NT2/D1 (cell line): Measurements from ENCODE around the gene ASCL4.
"Not testable (repeated sequence)": the region's sequence is repeated elsewhere in the genome, so short reads cannot be mapped to it uniquely, and the experiment has no call there.

Source experiments
- DNase-seq: peaks from one replicate; pipeline ENCODE4 v3.0.0-alpha.2; 2011; ENCODE audit warnings: low read depth, low spot score
- H3K27me3 ChIP-seq: 2 replicates; pipeline ENCODE4 v1.6.0; 2011; ENCODE audit warnings: mild to moderate bottlenecking; ENCODE audit not compliant: insufficient read length, insufficient read depth
- H3K36me3 ChIP-seq: 2 replicates; pipeline ENCODE4 v1.6.1; 2011; ENCODE audit warnings: mild to moderate bottlenecking, low read length, mixed read lengths; ENCODE audit not compliant: insufficient read depth, insufficient read length
- H3K4me1 ChIP-seq: 2 replicates; pipeline ENCODE4 v1.5.1; 2011; ENCODE audit not compliant: insufficient read depth, insufficient read length
- H3K4me3 ChIP-seq: 2 replicates; pipeline ENCODE4 v1.5.1; 2011; ENCODE audit warnings: low read depth; ENCODE audit not compliant: insufficient read length
- H3K9ac ChIP-seq: 2 replicates; pipeline ENCODE4 v1.6.0; 2011; ENCODE audit warnings: low read depth; ENCODE audit not compliant: insufficient read length
- H3K9me3 ChIP-seq: 2 replicates; pipeline ENCODE4 v1.5.1; 2011; ENCODE audit warnings: mild to moderate bottlenecking, low read length; ENCODE audit not compliant: insufficient read depth
- SUZ12 ChIP-seq: IDR thresholded peaks from 2 replicates; pipeline ENCODE4 v1.6.1; 2011; ENCODE audit not compliant: insufficient read length, insufficient read depth; ENCODE audit errors: extremely low read depth
- YY1 ChIP-seq: IDR thresholded peaks from 2 replicates; pipeline ENCODE4 v1.6.1; 2011; ENCODE audit not compliant: insufficient read length, insufficient read depth
- ZNF274 ChIP-seq: IDR thresholded peaks from 2 replicates; pipeline ENCODE4 v1.6.1; 2011; ENCODE audit warnings: mild to moderate bottlenecking, low read depth, low read length

Gene ASCL4, protein sequence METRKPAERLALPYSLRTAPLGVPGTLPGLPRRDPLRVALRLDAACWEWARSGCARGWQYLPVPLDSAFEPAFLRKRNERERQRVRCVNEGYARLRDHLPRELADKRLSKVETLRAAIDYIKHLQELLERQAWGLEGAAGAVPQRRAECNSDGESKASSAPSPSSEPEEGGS

DNA sequence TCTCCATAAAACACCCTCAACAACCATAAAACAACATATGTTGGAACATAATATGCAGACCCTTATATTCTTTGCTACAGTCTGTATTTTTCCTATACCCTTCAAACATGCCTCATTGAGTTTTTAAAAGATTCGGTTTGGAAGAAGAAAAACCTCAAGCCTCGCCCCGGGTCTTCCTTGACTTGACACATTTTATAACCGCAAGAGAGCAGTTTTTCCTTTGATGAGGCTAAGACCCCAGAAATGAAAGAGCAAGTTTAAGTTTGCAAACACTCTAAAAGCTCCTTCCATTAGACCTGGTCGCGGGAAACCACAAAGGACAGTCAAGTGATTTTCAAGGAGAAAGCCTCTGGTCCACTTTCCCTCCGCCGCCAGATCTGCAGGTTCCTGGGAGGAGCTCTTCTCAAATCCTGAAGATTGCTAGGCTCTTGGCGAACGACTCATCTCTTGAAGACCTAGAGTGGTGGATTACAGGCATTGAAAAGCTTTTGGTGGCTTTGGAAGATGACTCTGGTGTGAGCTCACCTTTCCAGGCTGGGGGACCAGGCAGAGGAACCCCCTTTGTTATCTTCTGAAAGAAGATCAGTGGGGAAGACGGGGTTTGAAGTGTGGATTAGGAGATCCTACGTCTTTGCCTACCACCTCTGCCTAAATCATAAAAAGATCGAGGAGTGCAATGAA lies at the start of gene ASCL4:
Gene ASCL4 (plus strand): TSS at position 356 of the 681 bp plus-strand sequence. CDS start 515 bp downstream, outside the sequence.
- Histone ChIP-seq H3K9me3 (no peaks in the 10 kb centered on the region), H3K9ac (peak within 1 kb of the TSS; percentile 61), H3K36me3 (no peaks in the 10 kb centered on the region), H3K4me1 (no peaks in the 10 kb centered on the region), H3K4me3 (peak within 1 kb of the TSS; percentile 50), H3K27me3 (peaks cover 61% of the 10 kb centered on the region)
- no peak for DNase-seq
- no peak for TF ChIP-seq ZNF274
- TF ChIP-seq YY1 = no peak
- TF ChIP-seq SUZ12 = no peak

DNA sequence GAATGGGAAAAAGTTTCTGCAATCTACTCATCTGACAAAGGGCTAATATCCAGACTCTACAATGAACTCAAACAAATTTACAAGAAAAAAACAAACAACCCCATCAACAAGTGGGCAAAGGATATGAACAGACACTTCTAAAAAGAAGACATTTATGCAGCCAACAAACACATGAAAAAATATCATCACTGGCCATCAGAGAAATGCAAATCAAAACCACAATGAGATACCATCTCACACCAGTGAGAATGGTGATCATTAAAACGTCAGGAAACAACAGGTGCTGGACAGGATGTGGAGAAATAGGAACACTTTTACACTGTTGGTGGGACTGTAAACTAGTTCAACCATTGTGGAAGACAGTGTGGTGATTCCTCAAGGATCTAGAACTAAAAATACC lies 47.2 kb upstream of the ASCL4 start:
- not testable (repeated sequence) for H3K4me1 ChIP-seq, H3K9ac ChIP-seq, H3K4me3 ChIP-seq, H3K9me3 ChIP-seq, DNase-seq, H3K27me3 ChIP-seq, H3K36me3 ChIP-seq

DNA sequence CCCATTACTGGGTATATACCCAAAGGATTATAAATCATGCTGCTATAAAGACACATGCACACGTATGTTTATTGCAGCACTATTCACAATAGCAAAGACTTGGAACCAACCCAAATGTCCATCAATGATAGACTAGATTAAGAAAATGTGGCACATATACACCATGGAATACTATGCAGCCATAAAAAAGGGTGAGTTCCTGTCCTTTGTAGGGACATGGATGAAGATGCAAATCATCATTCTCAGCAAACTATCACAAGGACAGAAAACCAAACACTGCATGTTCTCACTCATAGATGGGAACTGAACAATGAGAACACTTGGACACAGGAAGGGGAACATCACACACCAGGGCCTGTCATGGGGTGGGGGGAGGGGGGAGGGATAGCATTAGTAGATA lies 46.8 kb upstream of the ASCL4 start:
- H3K27me3 ChIP-seq, H3K9ac ChIP-seq, H3K9me3 ChIP-seq, DNase-seq, H3K36me3 ChIP-seq, H3K4me3 ChIP-seq, H3K4me1 ChIP-seq: not testable (repeated sequence)

DNA sequence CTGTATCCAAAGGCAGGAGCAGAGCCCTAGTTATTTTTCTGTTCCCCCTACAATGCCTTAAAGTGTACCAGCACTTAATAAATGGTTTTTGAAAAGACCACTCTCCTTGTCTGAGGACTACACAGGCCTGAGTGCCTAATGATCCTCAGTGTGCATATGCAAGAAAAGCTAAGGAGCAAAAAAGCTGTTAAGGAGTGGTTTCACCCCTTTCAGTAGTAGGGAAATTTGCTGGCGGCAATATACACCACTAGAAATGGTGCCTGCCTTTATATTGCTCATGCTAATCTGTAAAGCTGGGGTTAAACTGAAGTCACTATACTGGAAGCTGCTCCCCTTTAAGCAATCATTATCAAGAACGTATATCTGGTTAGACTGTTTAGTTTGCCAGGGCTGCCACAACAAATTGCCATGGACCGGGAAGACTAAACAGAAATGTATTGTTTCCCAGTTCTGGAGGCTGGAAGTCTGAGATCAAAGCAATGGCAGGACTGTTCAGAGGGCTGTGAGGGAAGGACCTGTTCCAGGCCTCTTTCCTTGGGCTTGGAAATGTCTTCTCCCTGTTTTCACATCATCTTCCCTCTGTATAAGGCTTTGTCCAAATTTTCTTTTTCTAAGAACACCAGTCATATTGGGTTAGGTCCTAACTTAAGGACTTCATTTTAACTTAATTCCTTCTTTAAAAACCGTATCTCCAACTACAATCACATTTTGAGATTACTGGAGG lies 43.7 kb upstream of the ASCL4 start:
- H3K4me1 ChIP-seq = no peaks in the 10 kb centered on the region
- H3K9ac ChIP-seq = no peak overlapping the region
- H3K27me3 ChIP-seq = no peaks in the 10 kb centered on the region
- TF ChIP-seq YY1 (no peak), ZNF274 (no peak), SUZ12 (no peak)
- no peaks in the 10 kb centered on the region for H3K9me3 ChIP-seq
- DNase-seq = no peak
- H3K36me3 ChIP-seq = peaks cover 34% of the 10 kb centered on the region
- H3K4me3 ChIP-seq = no peak overlapping the region

DNA sequence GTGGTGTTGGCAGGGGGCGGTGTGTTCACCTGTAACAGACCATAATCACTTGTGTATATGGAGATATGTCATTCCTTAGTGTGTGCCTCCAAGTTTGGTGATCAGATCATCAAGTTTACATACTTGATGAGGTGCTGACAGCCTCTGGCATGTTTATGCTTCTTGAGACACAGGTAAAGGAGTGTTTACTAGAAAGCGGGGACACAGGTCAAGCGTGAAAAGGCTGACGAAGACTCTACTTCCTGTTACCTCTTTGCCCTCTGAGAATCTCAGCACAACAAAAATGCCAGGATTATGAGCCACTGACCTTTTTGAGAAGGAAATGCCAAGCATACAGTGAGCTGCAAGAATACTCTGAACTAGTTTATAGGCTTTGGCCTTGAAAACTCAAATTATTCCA lies 43.1 kb upstream of the ASCL4 start:
- H3K9me3 ChIP-seq = no peaks in the 10 kb centered on the region
- H3K36me3 ChIP-seq = peaks cover 40% of the 10 kb centered on the region
- H3K9ac ChIP-seq = no peak overlapping the region
- no peak for TF ChIP-seq YY1
- no peak for TF ChIP-seq SUZ12
- no peak for TF ChIP-seq ZNF274
- no peak overlapping the region for H3K4me3 ChIP-seq
- no peaks in the 10 kb centered on the region for H3K27me3 ChIP-seq
- no peaks in the 10 kb centered on the region for H3K4me1 ChIP-seq
- DNase-seq = no peak

DNA sequence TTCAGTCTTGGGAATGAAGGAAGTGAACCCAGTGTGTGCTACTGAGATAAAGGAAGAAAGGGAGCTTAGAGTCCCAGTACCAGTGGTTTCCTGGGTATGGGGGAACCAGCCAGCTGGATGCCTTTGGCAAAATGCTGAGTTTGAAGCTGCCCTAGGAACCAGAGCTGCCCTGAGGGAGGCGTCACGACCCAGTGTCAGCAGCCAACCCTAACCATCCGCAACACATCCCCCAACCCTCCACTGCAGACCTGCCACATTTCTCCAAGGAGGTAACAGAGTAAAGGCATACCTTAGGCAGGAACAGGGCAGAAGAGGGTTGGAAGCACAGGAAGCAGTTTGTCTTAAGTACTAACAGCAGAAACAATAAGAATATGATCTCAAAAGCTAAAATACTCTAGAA lies 42.1 kb upstream of the ASCL4 start:
- H3K4me1 ChIP-seq = no peaks in the 10 kb centered on the region
- H3K9me3 ChIP-seq = no peaks in the 10 kb centered on the region
- TF ChIP-seq ZNF274 (no peak), SUZ12 (no peak), YY1 (no peak)
- no peaks in the 10 kb centered on the region for H3K27me3 ChIP-seq
- no peak overlapping the region for H3K4me3 ChIP-seq
- no peak overlapping the region for H3K9ac ChIP-seq
- DNase-seq = no peak
- H3K36me3 ChIP-seq = peaks cover 50% of the 10 kb centered on the region

DNA sequence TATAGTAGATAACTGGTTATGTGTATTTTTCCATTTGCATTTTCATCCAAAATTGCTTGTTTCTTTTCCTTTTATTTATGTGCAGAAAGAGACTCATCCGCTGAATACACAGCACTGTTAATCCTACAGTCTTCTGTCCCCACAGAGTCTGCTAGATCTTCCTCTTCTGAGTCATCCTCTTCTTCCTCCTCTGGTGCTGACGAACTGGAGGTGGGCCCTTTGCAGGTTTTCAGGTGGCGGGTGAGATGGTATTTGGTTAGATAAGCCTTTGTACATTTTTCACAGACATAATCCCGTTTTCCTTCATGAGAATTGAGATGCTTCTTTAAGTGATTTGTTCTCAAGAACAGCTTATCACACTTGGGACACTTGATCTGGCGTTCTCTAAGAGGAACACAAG lies 40.4 kb upstream of the ASCL4 start:
- peaks cover 67% of the 10 kb centered on the region for H3K36me3 ChIP-seq
- TF ChIP-seq ZNF274 = no peak
- no peak for TF ChIP-seq SUZ12
- no peak for TF ChIP-seq YY1
- H3K9me3 ChIP-seq = no peaks in the 10 kb centered on the region
- H3K4me1 ChIP-seq = no peaks in the 10 kb centered on the region
- no peak overlapping the region for H3K4me3 ChIP-seq
- H3K9ac ChIP-seq = no peak overlapping the region
- H3K27me3 ChIP-seq = no peaks in the 10 kb centered on the region
- no peak for DNase-seq
